ENCODE results near the gene SLC39A11.

- no peak for TF ChIP-seq CTCF (IDR thresholded peaks at IDR 0.05)
- no peak for TF ChIP-seq POLR2A (IDR thresholded peaks at IDR 0.05)
- TF ChIP-seq EP300 (IDR thresholded peaks at IDR 0.05): no peak
Observed at GRCh38 chr17:72691586-72691985, 400.9 kb downstream of the SLC39A11 start.
